NCI-H146 (cell line): Measurements from ENCODE around the gene CEP76.

Experiments used
- DNase-seq: peaks from one replicate; lab custom pipeline; 2025; lab: John Stamatoyannopoulos, UW

The CEP76 gene, protein sequence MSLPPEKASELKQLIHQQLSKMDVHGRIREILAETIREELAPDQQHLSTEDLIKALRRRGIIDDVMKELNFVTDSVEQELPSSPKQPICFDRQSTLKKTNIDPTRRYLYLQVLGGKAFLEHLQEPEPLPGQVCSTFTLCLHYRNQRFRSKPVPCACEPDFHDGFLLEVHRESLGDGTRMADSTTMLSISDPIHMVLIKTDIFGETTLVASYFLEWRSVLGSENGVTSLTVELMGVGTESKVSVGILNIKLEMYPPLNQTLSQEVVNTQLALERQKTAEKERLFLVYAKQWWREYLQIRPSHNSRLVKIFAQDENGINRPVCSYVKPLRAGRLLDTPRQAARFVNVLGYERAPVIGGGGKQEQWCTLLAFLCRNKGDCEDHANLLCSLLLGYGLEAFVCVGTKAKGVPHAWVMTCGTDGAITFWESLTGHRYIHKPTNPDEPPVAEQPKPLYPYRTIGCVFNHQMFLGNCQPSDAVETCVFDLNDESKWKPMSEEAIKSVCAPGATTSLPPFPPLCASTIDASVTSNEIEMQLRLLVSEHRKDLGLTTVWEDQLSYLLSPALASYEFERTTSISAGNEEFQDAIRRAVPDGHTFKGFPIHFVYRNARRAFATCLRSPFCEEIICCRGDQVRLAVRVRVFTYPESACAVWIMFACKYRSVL

DNA sequence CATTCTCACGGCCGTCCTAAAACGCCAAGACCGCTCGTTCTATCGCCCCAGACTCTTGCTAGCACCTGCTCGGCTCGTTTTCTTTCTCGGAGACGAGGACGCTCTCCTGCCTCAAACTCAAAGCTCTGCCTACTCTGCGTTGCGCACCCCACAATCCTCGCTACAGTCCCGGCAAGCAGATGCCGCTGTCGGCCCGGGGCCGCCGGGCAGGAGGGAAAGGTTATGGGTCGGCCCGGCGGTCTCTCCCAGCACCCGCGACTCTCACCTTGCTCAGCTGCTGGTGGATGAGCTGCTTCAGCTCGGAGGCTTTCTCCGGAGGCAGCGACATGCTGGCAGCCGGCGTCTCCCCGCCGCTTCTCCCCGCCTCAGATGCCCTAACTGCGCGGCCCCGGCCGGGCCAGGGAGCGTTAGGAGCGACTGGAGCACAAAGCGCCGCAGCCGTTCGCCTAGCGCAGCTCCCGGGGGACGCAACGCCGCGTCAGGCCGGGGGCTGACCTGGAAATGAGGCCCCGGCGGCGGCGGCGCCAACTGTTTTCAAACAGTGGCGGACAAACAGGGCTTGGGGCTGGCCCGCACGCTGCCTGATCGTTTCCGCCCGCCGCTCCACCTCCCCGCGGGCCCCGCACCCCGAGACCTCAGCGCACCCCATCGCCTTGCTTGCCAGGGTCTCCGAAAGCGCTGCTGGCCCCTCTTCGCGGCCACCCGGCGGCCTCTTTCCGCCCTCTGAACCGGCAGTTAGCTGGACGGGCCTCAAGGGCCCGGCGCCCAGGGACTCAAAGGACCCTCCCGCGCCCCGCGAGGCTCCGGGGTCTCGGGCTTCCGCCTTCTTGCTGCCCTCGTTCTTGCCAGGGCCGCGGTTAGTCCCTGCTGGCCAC lies at the start of gene CEP76, which contains the start of gene PSMG2:
CEP76 (minus strand) TSS at position 503 of the 875 bp plus-strand sequence; CDS start at position 328, 175 bp downstream.
PSMG2 (plus strand) TSS at position 822 of the 875 bp plus-strand sequence. CDS start 66 bp downstream, outside the sequence.
- peak; percentile 96 for DNase-seq

- no peak for DNase-seq
Measured at GRCh38 chr18:12751891-12752290, 49.4 kb upstream of the CEP76 start.

DNA sequence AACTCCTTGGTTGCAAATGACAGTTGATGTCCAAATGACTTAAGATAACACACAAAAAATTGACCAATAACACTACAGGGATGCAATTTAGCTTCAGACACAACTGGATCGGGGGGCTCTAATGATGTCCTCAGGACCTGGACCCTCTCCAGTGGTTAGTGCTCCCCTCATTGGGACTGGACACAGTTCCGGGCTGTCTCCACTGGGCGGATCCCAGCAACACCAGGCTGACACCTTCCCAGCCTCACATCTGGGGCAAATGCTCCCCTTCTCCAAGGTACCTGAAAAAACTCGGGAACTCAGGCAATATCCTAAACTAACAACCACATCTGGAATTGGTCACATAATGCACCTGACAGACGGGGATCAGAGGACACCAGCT lies 49.0 kb upstream of the CEP76 start:
- DNase-seq = no peak

- DNase-seq = no peak
Measured at GRCh38 chr18:12750715-12751502, 48.4 kb upstream of the CEP76 start.

- DNase-seq = no peak
Measured at GRCh38 chr18:12750076-12750714, 47.7 kb upstream of the CEP76 start.

DNA sequence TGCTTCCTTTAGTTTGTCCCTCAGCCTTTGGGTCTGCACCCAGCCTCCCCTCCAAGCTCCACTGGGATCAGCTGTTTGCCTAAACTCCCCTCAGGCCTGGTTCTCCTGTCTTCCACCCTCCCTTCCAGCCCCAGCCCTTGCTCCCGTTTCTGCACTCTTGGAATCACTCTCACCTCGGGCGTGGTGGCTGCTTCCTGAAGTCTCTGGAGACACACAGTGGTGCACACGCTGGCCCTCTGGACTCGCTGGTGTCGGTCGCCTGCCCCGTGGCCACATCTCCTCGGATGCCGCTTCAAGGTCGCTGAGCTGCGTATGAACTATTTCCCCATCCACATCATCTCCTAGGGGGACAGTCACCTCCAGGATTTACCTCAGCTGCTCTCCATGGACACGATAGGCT lies 46.6 kb upstream of the CEP76 start:
- DNase-seq = no peak

DNA sequence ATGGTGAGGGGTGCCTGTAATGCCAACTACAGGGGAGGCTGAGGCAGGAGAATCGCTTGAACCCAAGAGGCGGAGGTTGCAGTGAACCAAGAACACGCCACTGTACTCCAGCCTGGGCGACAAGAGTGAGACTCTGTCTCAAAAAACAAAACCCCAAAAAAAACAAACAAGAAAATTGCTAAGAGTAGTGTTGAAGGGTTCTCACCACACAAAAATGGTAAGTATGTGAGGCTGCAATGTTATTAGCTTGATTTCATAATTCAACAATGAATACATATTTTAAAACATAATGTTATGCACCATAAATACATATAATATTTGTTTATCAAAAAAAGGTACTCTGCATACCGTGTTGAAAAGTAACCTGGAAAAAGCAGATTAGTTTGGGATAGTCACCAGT lies 46.1 kb upstream of the CEP76 start:
- DNase-seq = no peak

- DNase-seq = no peak
Measured at GRCh38 chr18:12747530-12748315, 45.2 kb upstream of the CEP76 start.

- no peak for DNase-seq
Measured at GRCh38 chr18:12745095-12745795, 42.7 kb upstream of the CEP76 start.

DNA sequence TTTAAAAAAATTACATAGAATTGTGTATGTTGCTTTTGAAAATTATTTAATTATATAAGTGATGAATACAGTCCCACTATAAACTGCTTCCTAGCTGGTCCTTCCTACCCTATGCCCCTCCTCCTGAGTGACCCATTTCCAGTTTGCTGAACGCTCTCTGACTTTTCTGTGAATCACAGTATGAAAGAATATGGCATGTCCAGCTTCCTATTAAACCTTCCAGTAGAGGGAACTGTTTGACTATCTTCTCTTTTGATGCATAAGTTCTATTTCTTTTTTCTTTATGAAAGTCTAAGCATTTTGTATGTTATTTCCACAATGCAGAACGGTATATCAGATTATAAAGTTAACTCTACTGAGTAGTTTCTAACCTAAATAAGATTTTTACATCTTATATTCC lies 41.6 kb upstream of the CEP76 start:
- DNase-seq = peak; percentile 34

- DNase-seq = no peak
Measured at GRCh38 chr18:12742453-12742852, 39.9 kb upstream of the CEP76 start.

DNA sequence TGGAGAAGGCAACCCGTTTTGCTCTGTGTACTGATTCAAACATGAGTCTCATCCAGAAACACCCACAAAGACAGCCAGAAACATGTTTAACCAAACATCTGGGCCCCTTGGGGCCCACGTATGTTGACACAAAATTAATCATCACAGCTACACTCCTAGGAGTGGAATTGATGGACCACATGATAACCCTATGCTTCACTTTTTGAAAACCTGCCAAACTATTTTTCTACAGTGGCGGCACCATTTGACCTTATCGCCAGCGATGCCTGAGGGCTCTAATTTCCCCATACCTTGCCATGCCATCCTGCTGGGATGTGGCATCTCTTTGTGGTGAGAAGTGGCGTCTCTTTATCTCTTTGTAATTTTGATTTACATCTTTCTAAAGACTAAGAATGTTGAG lies 38.8 kb upstream of the CEP76 start:
- DNase-seq = peak; percentile 89

GRCh38 chr18:12737243-12737902 lies 34.9 kb upstream of the CEP76 start:
- no peak for DNase-seq

GRCh38 chr18:12726774-12727550 lies 24.4 kb upstream of the CEP76 start:
- DNase-seq = peak; percentile 62

DNA sequence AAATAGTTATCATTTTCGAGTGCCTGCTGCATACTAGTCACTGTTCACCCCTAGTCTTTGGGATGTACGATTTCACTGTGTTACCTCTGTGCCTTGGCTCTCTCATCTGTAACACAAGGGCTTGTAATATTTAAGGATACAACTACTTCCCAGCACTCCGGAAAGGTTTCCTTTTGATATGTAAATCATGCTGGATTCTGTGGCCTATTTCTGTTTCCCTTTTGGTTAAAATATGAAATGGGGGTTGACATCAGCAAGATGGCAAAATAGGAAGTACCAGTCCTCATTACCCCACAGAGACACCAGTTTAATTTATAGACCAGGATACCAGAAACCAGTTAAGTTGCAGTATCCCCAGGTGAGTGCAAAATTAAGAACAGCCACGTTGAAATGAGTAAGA lies 23.8 kb upstream of the CEP76 start:
- DNase-seq = no peak

GRCh38 chr18:12722731-12723130 lies 20.2 kb upstream of the CEP76 start:
- no peak for DNase-seq

DNA sequence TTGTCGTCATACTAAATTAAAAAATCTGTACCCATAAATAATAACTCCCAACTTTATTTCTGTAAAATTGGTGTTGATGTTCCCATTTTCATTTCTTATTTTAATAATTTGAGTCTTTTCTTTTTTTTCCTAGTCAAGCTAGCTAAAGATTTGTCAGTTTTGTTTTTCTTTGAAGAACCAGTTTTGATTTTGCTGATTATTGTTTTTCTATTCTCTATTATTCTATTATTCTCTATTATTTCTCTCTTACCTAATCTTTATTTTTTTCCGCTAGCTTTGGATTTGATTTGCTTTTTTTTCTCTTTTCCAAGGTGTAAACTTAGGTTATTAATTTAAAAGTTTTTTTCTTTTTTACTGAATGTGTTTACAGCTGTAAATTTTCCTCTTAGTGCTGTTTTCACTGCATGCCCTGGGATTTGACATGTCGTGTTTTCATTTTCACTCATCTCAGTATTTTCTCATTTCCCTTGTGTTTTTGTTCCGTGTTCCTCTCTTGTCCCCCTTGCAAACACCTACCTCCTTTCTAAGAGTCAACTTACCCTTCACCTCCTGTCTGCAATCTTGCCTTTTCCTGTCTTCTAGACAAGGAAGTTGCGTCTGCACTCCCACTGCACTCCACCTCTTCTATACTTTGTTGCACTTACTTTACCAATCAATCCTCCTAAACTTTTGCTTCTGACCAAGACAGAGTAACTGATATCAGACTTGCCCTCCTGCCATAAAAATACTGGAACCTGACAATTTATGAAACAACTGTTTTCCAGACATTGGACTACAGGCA lies 19.2 kb upstream of the CEP76 start:
- DNase-seq = no peak
